ENCODE results near the gene DYNLT2B. TPM values are rescaled to one million over a fixed set of nuclear protein-coding genes. Genes with fewer than 3 reads are reported as not detected.

The DYNLT2B gene
- total and polyA plus RNA-seq, 4 donors = 1.1 to 3.7 (median 2.9) TPM

DNA sequence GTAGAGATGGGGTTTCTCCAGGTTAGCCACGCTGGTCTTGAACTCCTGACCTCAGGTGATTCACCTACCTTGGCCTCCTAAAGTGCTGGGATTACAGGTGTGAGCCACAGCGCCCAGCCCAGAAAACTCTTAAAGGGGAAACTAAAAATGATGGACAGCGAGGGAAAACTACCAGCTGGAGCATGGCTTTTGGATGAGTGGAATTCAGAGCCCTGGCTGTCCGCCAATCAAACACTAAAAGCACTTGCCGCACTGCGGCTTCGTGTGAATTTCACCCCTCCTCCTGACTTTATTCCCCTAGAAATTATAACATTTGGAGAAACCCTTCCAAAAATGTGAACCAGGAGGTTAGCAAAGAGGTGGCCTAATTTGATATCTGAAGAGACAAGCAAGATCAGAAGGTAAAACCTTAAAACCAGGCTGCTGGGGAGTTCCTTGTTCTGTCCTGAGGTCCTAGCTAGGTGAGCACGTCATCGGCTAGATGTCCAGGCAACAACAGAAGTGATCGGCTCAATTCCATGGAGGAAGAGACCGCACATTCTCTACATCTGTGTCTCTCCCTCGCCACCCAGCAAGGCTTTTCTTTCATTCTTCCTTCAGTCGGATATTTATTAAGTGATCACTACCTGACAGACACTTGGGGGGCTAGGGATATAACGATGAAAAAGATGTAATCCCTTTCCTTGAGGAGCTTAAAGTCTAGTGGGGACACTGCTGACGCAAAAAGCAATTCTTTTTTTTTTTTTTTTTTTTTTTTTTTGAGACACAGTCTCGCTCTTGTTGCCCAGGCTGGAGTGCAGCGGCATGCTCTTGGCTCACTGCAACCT is 18.5 kb upstream of the DYNLT2B start:
- no peak for DNase-seq (ENCODE audit: low spot score)

DNA sequence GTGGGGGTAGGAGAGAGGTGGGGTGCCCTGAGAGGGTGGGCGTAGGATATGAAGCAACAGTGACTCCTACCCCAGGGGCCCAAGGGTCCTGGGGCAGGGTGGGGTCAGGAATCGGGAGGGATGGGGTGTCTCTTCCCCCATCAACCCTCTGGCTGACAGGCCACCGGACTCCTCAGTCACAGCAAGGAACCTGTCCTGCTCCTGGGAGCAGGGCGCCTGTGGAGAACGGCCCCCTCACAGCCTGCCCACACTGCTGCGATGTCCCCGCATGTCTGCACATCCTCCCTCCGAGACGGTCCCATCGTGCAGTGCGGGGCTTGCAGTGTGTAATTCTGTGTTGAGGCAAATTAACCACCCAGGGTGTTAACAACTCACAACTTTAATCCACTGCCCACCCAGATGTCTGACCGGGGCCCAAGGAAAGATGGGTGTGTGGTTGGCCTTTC is 17.5 kb upstream of the DYNLT2B start:
- 81% methylated on average over 12 of the region's 12 CpGs for WGBS
- Histone ChIP-seq H3K9me3 (ENCODE audit: control insufficient read depth in 4 of 4, low read length in 3 of 4) (no peaks in the 10 kb centered on the region), H3K27me3 (ENCODE audit: control insufficient read depth in 4 of 4, insufficient read depth in 4 of 4, low read length in 3 of 4) (no peaks in the 10 kb centered on the region), H3K9ac (ENCODE audit: low read depth in 1 of 2, low read length in 2 of 2) (no peak overlapping the region), H3K4me1 (ENCODE audit: control insufficient read depth in 4 of 4, insufficient read depth in 4 of 4, low read length in 3 of 4) (no peaks in the 10 kb centered on the region), H3K4me3 (ENCODE audit: low read depth in 1 of 3, low read length in 3 of 3) (no peak overlapping the region), H3K27ac (ENCODE audit: low read depth in 1 of 2, low read length in 2 of 2) (no peak overlapping the region), H3K36me3 (ENCODE audit: control insufficient read depth in 4 of 4, insufficient read depth in 3 of 4, low read depth in 1 of 4, low read length in 3 of 4) (no peaks in the 10 kb centered on the region)
- no peak for DNase-seq (ENCODE audit: low spot score)
- TF ChIP-seq TAF1 (conservative IDR thresholded peaks at IDR 0.05) (no peak), GABPA (IDR thresholded peaks at IDR 0.05 in 1 of 2, conservative IDR thresholded peaks at IDR 0.05 in 1 of 2) (no peak), HNF4G (IDR thresholded peaks at IDR 0.05) (no peak), JUND (IDR thresholded peaks at IDR 0.05) (no peak), FOXA1 (IDR thresholded peaks at IDR 0.05) (no peak), EGR1 (IDR thresholded peaks at IDR 0.05; ENCODE audit: low read depth in 2 of 2) (no peak)

More for the DNA sequence above, 18.5 kb upstream of the DYNLT2B start:
- Histone ChIP-seq H3K9ac (ENCODE audit: low read depth in 1 of 2, low read length in 2 of 2) (no peak overlapping the region), H3K27ac (ENCODE audit: low read depth in 1 of 2, low read length in 2 of 2) (no peak overlapping the region), H3K36me3 (ENCODE audit: control insufficient read depth in 4 of 4, insufficient read depth in 3 of 4, low read depth in 1 of 4, low read length in 3 of 4) (no peaks in the 10 kb centered on the region), H3K9me3 (ENCODE audit: control insufficient read depth in 4 of 4, low read length in 3 of 4) (no peaks in the 10 kb centered on the region), H3K4me3 (ENCODE audit: low read depth in 1 of 3, low read length in 3 of 3) (no peak overlapping the region), H3K27me3 (ENCODE audit: control insufficient read depth in 4 of 4, insufficient read depth in 4 of 4, low read length in 3 of 4) (no peaks in the 10 kb centered on the region), H3K4me1 (ENCODE audit: control insufficient read depth in 4 of 4, insufficient read depth in 4 of 4, low read length in 3 of 4) (no peaks in the 10 kb centered on the region)
- TF ChIP-seq HNF4A (conservative IDR thresholded peaks at IDR 0.05) (no peak), MAX (IDR thresholded peaks at IDR 0.05) (no peak), FOXA1 (IDR thresholded peaks at IDR 0.05) (no peak), TAF1 (conservative IDR thresholded peaks at IDR 0.05) (no peak)
- TF ChIP-seq, protein P1, sequence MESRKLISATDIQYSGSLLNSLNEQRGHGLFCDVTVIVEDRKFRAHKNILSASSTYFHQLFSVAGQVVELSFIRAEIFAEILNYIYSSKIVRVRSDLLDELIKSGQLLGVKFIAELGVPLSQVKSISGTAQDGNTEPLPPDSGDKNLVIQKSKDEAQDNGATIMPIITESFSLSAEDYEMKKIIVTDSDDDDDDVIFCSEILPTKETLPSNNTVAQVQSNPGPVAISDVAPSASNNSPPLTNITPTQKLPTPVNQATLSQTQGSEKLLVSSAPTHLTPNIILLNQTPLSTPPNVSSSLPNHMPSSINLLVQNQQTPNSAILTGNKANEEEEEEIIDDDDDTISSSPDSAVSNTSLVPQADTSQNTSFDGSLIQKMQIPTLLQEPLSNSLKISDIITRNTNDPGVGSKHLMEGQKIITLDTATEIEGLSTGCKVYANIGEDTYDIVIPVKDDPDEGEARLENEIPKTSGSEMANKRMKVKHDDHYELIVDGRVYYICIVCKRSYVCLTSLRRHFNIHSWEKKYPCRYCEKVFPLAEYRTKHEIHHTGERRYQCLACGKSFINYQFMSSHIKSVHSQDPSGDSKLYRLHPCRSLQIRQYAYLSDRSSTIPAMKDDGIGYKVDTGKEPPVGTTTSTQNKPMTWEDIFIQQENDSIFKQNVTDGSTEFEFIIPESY (IDR thresholded peaks at IDR 0.05) = no peak
- TF ChIP-seq, protein P2, sequence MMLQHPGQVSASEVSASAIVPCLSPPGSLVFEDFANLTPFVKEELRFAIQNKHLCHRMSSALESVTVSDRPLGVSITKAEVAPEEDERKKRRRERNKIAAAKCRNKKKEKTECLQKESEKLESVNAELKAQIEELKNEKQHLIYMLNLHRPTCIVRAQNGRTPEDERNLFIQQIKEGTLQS (IDR thresholded peaks at IDR 0.05) = no peak
- 85% methylated on average over 17 of the region's 17 CpGs for WGBS

- Histone ChIP-seq H3K9ac (ENCODE audit: low read depth in 1 of 2, low read length in 2 of 2) (no peak overlapping the region), H3K27me3 (ENCODE audit: control insufficient read depth in 4 of 4, insufficient read depth in 4 of 4, low read length in 3 of 4) (no peaks in the 10 kb centered on the region), H3K36me3 (ENCODE audit: control insufficient read depth in 4 of 4, insufficient read depth in 3 of 4, low read depth in 1 of 4, low read length in 3 of 4) (no peaks in the 10 kb centered on the region), H3K9me3 (ENCODE audit: control insufficient read depth in 4 of 4, low read length in 3 of 4) (no peaks in the 10 kb centered on the region), H3K4me1 (ENCODE audit: control insufficient read depth in 4 of 4, insufficient read depth in 4 of 4, low read length in 3 of 4) (no peaks in the 10 kb centered on the region), H3K4me3 (ENCODE audit: low read depth in 1 of 3, low read length in 3 of 3) (no peak overlapping the region), H3K27ac (ENCODE audit: low read depth in 1 of 2, low read length in 2 of 2) (no peak overlapping the region)
- TF ChIP-seq SP1 (IDR thresholded peaks at IDR 0.05) (no peak), YY1 (IDR thresholded peaks at IDR 0.05) (no peak), JUND (IDR thresholded peaks at IDR 0.05) (no peak), RAD21 (IDR thresholded peaks at IDR 0.05) (no peak), FOXA2 (IDR thresholded peaks at IDR 0.05) (no peak)
- no peak for DNase-seq (ENCODE audit: low spot score)
- WGBS = 45% methylated on average over 1 of the region's 1 CpG
These were observed 16.9 kb upstream of the DYNLT2B start for GRCh38 chr3:196334982-196335381.

Measured in liver (tissue), 9 donors.